HCT116 (cell line): ENCODE measurements around the gene DPEP3. TPM values are rescaled to one million over a fixed set of nuclear protein-coding genes. Genes with fewer than 3 reads are reported as not detected.
A peak's percentile ranks its signal among the peaks of the same experiment; 100 is the strongest.

Experiments used
- ATAC-seq: fragments of 200-7000 bp; cut with Tn5 transposase; 2 replicates; pipeline ENCODE4 v1.9.1; 2020; ENCODE audit warnings: mild to moderate bottlenecking, moderate library complexity
- BruUV-seq: library from RNA; stranded (reverse); fragments of 400-500 nt; replicated peaks from 2 replicates; lab custom pipeline; 2021; lab: Mats Ljungman, UMichigan
- CTCF ChIA-PET: fragments of 300-600 bp; sonication (Branson Sonifier 250); formaldehyde crosslinking; loops from one replicate; lab custom pipeline; 2021; ENCODE audit warnings: antibody characterized with exemption; lab: Charles Lee
- POLR2A ChIA-PET: fragments of 300-600, 350-600 bp; sonication (Branson Sonifier 250); formaldehyde crosslinking; loops from one replicate; lab custom pipeline; 2021; ENCODE audit warnings: antibody characterized with exemption; lab: Charles Lee
- RAD21 ChIA-PET, 2 experiments: fragments of 300-600 bp; sonication (Branson Sonifier 250); formaldehyde crosslinking; loops; one replicate each; lab custom pipeline; 2023; ENCODE audit warnings: low total read pairs in 2 of 2; ENCODE audit not compliant: uncharacterized antibody in 2 of 2, unreplicated experiment in 2 of 2, low non-redundant PET in 1 of 2; lab: Charles Lee
- DNase-seq: peaks from one replicate; pipeline ENCODE4 v3.0.0-alpha.2; 2010; ENCODE audit warnings: low read depth, low spot score
- H2AFZ ChIP-seq: fragments of 200-600 bp; shearing (Covaris generic), sonication (generic); 2 replicates; pipeline ENCODE4 v1.6.1; 2017; ENCODE audit warnings: low read depth, mixed run types, mixed read lengths, antibody characterized with exemption, low read length; ENCODE audit not compliant: poor library complexity, severe bottlenecking
- H3K27ac ChIP-seq: 2 replicates; pipeline ENCODE4 v1.5.1; 2012; ENCODE audit warnings: low read depth, low read length
- H3K27me3 ChIP-seq: fragments of 200-600 bp; sonication (generic); 2 replicates; pipeline ENCODE4 v1.6.1; 2016; ENCODE audit warnings: mixed run types, low read length, mixed read lengths; ENCODE audit not compliant: insufficient read depth
- H3K36me3 ChIP-seq, 2 experiments: fragments of 200-500 bp in 1 of 2; fragments of 200-600 bp in 1 of 2; sonication (Bioruptor generic) in 1 of 2; sonication (generic) in 1 of 2; 2 replicates each; pipeline versions ENCODE4 v1.5.1 to v1.6.1; 2014 to 2016; ENCODE audit warnings: low read length in 2 of 2, inconsistent platforms in 1 of 2, mixed read lengths in 1 of 2, mixed run types in 1 of 2; ENCODE audit not compliant: insufficient read depth in 2 of 2, control insufficient read depth in 1 of 2
- H3K4me1 ChIP-seq, 2 experiments: fragments of 200-600 bp in 1 of 2; sonication (generic) in 1 of 2; 2 replicates each; pipeline versions ENCODE4 v1.5.1 to v1.6.1; 2012 to 2017; ENCODE audit warnings: low read length in 2 of 2, inconsistent platforms in 1 of 2, mild to moderate bottlenecking in 1 of 2, mixed read lengths in 1 of 2, mixed run types in 1 of 2, moderate library complexity in 1 of 2; ENCODE audit not compliant: insufficient read depth in 2 of 2, control insufficient read depth in 1 of 2
- H3K4me2 ChIP-seq: fragments of 200-600 bp; sonication (generic); 2 replicates; pipeline ENCODE4 v1.6.1; 2017; ENCODE audit warnings: mixed run types, low read length, mixed read lengths
- H3K4me3 ChIP-seq, 2 experiments: fragments of 200-600 bp in 1 of 2; sonication (generic) in 1 of 2; replicated peaks in 1 of 2; 2 replicates each; pipeline ENCODE4 v1.5.1; 2011 to 2016; ENCODE audit warnings: low read length in 2 of 2, control low read depth in 1 of 2, low read depth in 1 of 2, mild to moderate bottlenecking in 1 of 2, mixed read lengths in 1 of 2, mixed run types in 1 of 2
- H3K79me2 ChIP-seq: fragments of 200-600 bp; sonication (generic); 2 replicates; pipeline ENCODE4 v1.6.1; 2017; ENCODE audit warnings: mild to moderate bottlenecking, mixed run types, low read length, moderate library complexity, mixed read lengths; ENCODE audit not compliant: insufficient read depth
- H3K9ac ChIP-seq: fragments of 200-600 bp; sonication (generic); 2 replicates; pipeline ENCODE4 v1.6.1; 2016; ENCODE audit warnings: low read length, mixed read lengths
- H3K9me2 ChIP-seq: fragments of 200-600 bp; sonication (generic), shearing (Covaris generic); 2 replicates; pipeline ENCODE4 v1.6.1; 2017; ENCODE audit warnings: mixed run types, mild to moderate bottlenecking, moderate library complexity; ENCODE audit not compliant: insufficient read depth
- H3K9me3 ChIP-seq, 2 experiments: fragments of 200-500 bp in 1 of 2; fragments of 200-600 bp in 1 of 2; sonication (Bioruptor generic) in 1 of 2; sonication (generic) in 1 of 2; 2 replicates each; pipeline ENCODE4 v1.6.1; 2014 to 2017; ENCODE audit warnings: low read length in 2 of 2, mixed read lengths in 2 of 2, inconsistent platforms in 1 of 2, low read depth in 1 of 2, mild to moderate bottlenecking in 1 of 2, mixed run types in 1 of 2, moderate library complexity in 1 of 2; ENCODE audit not compliant: control insufficient read depth in 1 of 2, insufficient read depth in 1 of 2
- H4K20me1 ChIP-seq: fragments of 200-600 bp; sonication (generic), shearing (Covaris generic); 2 replicates; pipeline ENCODE4 v1.6.1; 2017; ENCODE audit warnings: mixed run types, mild to moderate bottlenecking, moderate library complexity; ENCODE audit not compliant: insufficient read depth
- POLR2A ChIP-seq: IDR thresholded peaks from 2 replicates; pipeline ENCODE4 v1.7.0; 2011; ENCODE audit warnings: borderline replicate concordance; ENCODE audit not compliant: insufficient read depth, insufficient read length; ENCODE audit errors: extremely low read depth
- POLR2AphosphoS5 ChIP-seq: IDR thresholded peaks from 2 replicates; pipeline ENCODE4 v1.6.1; 2011; ENCODE audit warnings: mild to moderate bottlenecking, low read depth, low read length, moderate library complexity
- RAD21 ChIP-seq: IDR thresholded peaks from 2 replicates; pipeline ENCODE4 v1.6.1; 2012; ENCODE audit warnings: low read depth, mild to moderate bottlenecking
- YY1 ChIP-seq: IDR thresholded peaks from 2 replicates; pipeline ENCODE4 v1.6.1; 2011; ENCODE audit warnings: low read length, low read depth, moderate library complexity, mild to moderate bottlenecking; ENCODE audit not compliant: insufficient replicate concordance; ENCODE audit errors: extremely low read depth
- intact Hi-C: fragments of 100-400 bp; cut with micrococcal nuclease; formaldehyde crosslinking; loops from 2 replicates; pipeline ENCODE4 v1.10.0; 2022
- total RNA-seq: library from RNA; stranded (reverse); gene quantifications from one replicate; pipeline ENCODE4 v1.2.1, GENCODE V29; 2021; ENCODE audit not compliant: unreplicated experiment
- TF ChIP-seq, protein P1 (sequence below): IDR thresholded peaks from 2 replicates; pipeline ENCODE4 v1.6.1; 2011; ENCODE audit warnings: mild to moderate bottlenecking, low read length, moderate library complexity; ENCODE audit not compliant: insufficient replicate concordance; ENCODE audit errors: extremely low read depth
- TF ChIP-seq, protein P2 (sequence below), 3 experiments: fragments of 200-600 bp in 1 of 3; sonication (generic) in 1 of 3; IDR thresholded peaks in 2 of 3; conservative IDR thresholded peaks in 1 of 3; 2 replicates each; pipeline ENCODE4 v1.5.1; 2012 to 2017; ENCODE audit warnings: low read depth in 2 of 3, low read length in 2 of 3, antibody characterized with exemption in 1 of 3, borderline replicate concordance in 1 of 3, control low read depth in 1 of 3, mild to moderate bottlenecking in 1 of 3, mixed read lengths in 1 of 3, mixed run types in 1 of 3, moderate library complexity in 1 of 3; ENCODE audit not compliant: insufficient read depth in 1 of 3

DPEP3 gene
- total RNA-seq, 1 experiment from 2014 or later: not detected

- DNase-seq (no peak), ATAC-seq (no peak)
- Histone ChIP-seq H3K27me3 (no peaks in the 10 kb centered on the region), H3K9ac (no peak overlapping the region), H3K9me3 (no peaks in the 10 kb centered on the region), H3K4me3 (no peak overlapping the region), H4K20me1 (no peaks in the 10 kb centered on the region), H3K27ac (no peak overlapping the region), H2AFZ (no peak overlapping the region), H3K36me3 (peaks cover 0 to 8% of the 10 kb centered on the region in 2 experiments; a peak in 2 of 4 replicates), H3K9me2 (no peaks in the 10 kb centered on the region)
- RAD21 ChIA-PET: interaction anchor here in 1 of 2 experiments (0.6 kb wide), 1 partner anchor 409 kb away, joined by 9 read pairs; no protein-coding TSS in a partner anchor
- intact Hi-C loops: loop anchor here (10.0 kb wide), 1 partner anchor 405 kb away; the partner anchor contains the start of gene RIPOR1
- POLR2A ChIA-PET: no interaction called here
- BruUV-seq: no TSS peak
- CTCF ChIA-PET: interaction anchor here (1.0 kb wide), 1 partner anchor 46 kb away, joined by 4 read pairs; no protein-coding TSS in a partner anchor
- TF ChIP-seq, protein P1, sequence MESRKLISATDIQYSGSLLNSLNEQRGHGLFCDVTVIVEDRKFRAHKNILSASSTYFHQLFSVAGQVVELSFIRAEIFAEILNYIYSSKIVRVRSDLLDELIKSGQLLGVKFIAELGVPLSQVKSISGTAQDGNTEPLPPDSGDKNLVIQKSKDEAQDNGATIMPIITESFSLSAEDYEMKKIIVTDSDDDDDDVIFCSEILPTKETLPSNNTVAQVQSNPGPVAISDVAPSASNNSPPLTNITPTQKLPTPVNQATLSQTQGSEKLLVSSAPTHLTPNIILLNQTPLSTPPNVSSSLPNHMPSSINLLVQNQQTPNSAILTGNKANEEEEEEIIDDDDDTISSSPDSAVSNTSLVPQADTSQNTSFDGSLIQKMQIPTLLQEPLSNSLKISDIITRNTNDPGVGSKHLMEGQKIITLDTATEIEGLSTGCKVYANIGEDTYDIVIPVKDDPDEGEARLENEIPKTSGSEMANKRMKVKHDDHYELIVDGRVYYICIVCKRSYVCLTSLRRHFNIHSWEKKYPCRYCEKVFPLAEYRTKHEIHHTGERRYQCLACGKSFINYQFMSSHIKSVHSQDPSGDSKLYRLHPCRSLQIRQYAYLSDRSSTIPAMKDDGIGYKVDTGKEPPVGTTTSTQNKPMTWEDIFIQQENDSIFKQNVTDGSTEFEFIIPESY: no peak
- TF ChIP-seq POLR2A: no peak
- TF ChIP-seq, all 23 proteins: peak for 0
- Histone ChIP-seq H3K79me2 (peaks cover 16% of the 10 kb centered on the region), H3K4me2 (no peak overlapping the region), H3K4me1 (peaks cover 0 to 14% of the 10 kb centered on the region in 2 experiments; a peak in 3 of 4 replicates)
These were observed 50.1 kb downstream of the DPEP3 start for GRCh38 chr16:67930191-67930590.

DNA sequence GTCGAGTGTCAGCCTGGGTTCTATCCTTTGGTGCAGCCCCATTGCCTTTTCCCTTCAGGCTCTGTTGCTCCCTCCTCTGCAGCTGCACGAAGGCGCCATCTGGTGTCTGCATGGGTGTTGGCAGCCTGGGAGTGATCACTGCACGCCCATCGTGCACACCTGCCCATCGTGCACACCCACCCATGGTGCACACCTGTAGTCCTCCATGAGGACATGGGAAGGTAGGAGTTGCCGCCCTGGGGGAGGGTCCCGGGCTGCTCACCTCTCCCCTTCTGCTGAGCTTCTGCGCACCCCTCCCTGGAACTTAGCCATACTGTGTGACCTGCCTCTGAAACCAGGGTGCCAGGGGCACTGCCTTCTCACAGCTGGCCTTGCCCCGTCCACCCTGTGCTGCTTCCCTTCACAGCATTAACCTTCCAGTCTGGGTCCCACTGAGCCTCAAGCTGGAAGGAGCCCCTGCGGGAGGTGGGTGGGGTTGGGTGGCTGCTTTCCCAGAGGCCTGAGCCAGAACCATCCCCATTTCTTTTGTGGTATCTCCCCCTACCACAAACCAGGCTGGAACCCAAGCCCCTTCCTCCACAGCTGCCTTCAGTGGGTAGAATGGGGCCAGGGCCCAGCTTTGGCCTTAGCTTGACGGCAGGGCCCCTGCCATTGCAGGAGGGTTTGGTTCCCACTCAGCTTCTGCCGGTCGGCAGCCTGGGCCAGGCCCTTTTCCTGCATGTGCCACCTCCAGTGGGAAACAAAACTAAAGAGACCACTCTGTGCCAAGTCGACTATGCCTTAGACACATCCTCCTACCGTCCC, 51.5 kb downstream of the DPEP3 start:
- H3K9ac ChIP-seq: no peak overlapping the region
- peaks cover 0 to 4% of the 10 kb centered on the region in 2 experiments; a peak in 2 of 4 replicates for H3K36me3 ChIP-seq
- H3K9me2 ChIP-seq: no peaks in the 10 kb centered on the region
- TF ChIP-seq RAD21 (peak; percentile 94), YY1 (no peak), POLR2AphosphoS5 (peak; percentile 19; the same call in 1 of the 2 replicates)
- TF ChIP-seq, protein P2, sequence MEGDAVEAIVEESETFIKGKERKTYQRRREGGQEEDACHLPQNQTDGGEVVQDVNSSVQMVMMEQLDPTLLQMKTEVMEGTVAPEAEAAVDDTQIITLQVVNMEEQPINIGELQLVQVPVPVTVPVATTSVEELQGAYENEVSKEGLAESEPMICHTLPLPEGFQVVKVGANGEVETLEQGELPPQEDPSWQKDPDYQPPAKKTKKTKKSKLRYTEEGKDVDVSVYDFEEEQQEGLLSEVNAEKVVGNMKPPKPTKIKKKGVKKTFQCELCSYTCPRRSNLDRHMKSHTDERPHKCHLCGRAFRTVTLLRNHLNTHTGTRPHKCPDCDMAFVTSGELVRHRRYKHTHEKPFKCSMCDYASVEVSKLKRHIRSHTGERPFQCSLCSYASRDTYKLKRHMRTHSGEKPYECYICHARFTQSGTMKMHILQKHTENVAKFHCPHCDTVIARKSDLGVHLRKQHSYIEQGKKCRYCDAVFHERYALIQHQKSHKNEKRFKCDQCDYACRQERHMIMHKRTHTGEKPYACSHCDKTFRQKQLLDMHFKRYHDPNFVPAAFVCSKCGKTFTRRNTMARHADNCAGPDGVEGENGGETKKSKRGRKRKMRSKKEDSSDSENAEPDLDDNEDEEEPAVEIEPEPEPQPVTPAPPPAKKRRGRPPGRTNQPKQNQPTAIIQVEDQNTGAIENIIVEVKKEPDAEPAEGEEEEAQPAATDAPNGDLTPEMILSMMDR (IDR thresholded peaks at IDR 0.05 in 2 of 3, conservative IDR thresholded peaks at IDR 0.05 in 1 of 3; ENCODE audit: borderline replicate concordance in 1 of 3, insufficient read depth in 1 of 3, low read depth in 2 of 3, low read length in 2 of 3): peak; percentile 95 to 98 (median 96)
- no peaks in the 10 kb centered on the region for H3K9me3 ChIP-seq
- no peaks in the 10 kb centered on the region for H3K27me3 ChIP-seq
- no peak overlapping the region for H3K4me3 ChIP-seq
- RAD21 ChIA-PET: no interaction called here
- ATAC-seq (peak; percentile 88), DNase-seq (peak; percentile 24)
- no TSS peak for BruUV-seq
- no peaks in the 10 kb centered on the region for H4K20me1 ChIP-seq
- no peak overlapping the region for H3K27ac ChIP-seq
- 0 out of 2 replicates have a peak, but pooled peaks cover 2% of the 10 kb centered on the region for H3K79me2 ChIP-seq
- no peaks in the 10 kb centered on the region; a peak in 1 of 4 replicates for H3K4me1 ChIP-seq
- CTCF ChIA-PET: interaction anchor here (0.7 to 1.3 kb wide), 5 partner anchors 43 to 407 kb away, joined by 3 to 5 read pairs (median 3); no protein-coding TSS in a partner anchor
- H2AFZ ChIP-seq: no peak overlapping the region
- POLR2A ChIA-PET: no interaction called here
- intact Hi-C loops: loop anchor here (1.0 kb wide), 2 partner anchors 45 to 256 kb away; no protein-coding TSS in a partner anchor
- no peak overlapping the region for H3K4me2 ChIP-seq
